Measurements from ENCODE around the gene ELAVL1.
A peak's percentile ranks its signal among the peaks of the same experiment; 100 is the strongest.

The ELAVL1 gene

DNA sequence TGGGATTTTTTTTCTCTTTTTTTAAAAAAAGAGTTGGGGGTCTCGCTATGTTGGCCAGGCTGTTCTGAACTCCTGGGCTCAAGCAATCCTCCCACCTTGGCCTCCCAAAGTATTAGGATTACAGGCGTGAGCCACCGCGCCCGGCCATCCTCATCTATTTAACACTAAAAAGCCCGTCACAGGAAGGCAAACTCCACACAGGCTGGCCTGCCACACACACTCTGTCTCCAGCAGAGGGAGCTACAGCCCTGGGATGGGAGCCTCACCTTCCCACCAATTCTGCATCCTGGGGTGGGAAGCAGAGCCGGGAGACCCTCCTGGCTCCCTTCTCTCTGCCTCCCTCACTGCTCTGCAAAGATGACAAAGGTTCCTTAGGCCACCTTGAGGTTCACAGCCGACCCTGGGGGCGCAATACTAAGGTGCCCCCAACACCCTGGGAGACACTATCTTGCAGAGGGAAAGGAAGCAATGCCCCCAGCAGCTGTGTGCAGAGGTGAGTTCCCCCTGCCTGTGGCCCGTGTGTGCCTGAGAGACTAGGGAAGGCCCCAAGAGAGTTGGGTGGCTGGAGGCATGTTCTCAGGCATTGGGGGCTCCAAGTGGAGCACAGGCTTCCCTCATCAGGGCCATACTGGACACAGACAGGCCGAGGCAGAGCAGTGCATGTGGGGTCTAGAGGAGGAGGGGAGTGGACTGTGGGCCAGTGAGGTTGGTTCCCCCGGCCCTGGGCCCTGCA lies 34.6 kb downstream of the ELAVL1 start:
- TF ChIP-seq, protein P1, sequence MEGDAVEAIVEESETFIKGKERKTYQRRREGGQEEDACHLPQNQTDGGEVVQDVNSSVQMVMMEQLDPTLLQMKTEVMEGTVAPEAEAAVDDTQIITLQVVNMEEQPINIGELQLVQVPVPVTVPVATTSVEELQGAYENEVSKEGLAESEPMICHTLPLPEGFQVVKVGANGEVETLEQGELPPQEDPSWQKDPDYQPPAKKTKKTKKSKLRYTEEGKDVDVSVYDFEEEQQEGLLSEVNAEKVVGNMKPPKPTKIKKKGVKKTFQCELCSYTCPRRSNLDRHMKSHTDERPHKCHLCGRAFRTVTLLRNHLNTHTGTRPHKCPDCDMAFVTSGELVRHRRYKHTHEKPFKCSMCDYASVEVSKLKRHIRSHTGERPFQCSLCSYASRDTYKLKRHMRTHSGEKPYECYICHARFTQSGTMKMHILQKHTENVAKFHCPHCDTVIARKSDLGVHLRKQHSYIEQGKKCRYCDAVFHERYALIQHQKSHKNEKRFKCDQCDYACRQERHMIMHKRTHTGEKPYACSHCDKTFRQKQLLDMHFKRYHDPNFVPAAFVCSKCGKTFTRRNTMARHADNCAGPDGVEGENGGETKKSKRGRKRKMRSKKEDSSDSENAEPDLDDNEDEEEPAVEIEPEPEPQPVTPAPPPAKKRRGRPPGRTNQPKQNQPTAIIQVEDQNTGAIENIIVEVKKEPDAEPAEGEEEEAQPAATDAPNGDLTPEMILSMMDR (IDR thresholded peaks at IDR 0.05; ENCODE audit: control insufficient read depth, extremely low read depth, insufficient read depth): peak; percentile 85
- DNase-seq (ENCODE audit: low read depth): no peak
- H3K4me3 ChIP-seq (ENCODE audit: low read depth, low read length): no peak overlapping the region

DNA sequence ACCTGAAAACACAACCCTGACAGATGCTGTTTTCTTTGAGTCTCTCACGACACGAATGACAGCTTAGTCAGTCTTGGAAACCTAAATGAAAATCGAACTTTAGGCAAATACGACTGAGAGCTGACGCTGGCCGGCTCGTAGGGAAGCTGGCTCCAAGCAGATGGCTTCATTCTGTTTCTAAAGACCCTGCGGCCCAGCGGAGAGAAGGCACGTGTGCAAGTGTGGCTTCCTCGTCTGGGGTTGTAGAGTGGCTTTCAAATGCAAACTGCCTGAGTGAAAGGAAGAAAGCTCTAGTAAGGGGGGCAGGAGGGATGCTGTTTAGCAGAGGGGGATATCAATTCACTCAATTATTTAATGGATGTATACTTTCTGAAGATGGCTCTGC lies 35.9 kb downstream of the ELAVL1 start:
- DNase-seq (ENCODE audit: low read depth): no peak
- H3K4me3 ChIP-seq (ENCODE audit: low read depth, low read length): no peak overlapping the region
- TF ChIP-seq, protein P1 (IDR thresholded peaks at IDR 0.05; ENCODE audit: control insufficient read depth, extremely low read depth, insufficient read depth): no peak

DNA sequence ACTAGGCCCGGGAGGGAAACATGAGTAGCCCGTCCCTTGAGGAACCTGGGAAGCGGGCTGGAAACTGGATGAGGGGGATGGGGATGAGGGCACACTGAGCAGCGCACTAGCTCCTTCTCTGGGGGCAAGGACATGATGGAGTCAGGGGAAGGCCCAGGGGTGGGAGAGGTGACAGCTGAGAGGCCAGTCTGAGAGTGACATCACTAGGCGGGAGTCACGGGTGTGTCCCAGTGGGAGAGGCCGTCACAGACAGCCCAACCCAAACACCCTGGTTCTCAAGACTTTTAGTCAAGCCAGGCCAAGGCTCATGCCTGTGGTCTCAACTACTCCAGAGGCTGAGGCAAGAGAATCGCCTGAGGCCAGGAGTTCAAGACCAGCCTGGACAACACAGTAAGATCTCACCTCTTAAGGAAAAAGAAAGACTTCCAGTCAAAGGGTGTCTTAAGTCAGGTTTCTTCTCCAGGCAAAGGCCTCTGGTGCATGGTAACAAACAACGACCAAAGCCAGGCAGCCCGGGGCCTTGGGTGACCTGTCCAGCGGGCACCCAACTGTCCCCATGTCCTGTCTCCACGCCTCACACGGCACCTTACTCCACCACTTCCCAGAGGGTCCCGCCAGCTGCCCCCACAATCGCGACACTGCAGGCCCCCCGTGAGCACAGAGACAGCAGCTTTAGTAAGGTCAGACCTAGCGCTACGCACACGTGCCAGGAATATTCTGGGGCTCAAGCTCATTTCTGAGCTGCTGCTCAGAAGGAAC lies 36.5 kb downstream of the ELAVL1 start:
- no peak overlapping the region for H3K4me3 ChIP-seq (ENCODE audit: low read depth, low read length)
- TF ChIP-seq, protein P1 (IDR thresholded peaks at IDR 0.05; ENCODE audit: control insufficient read depth, extremely low read depth, insufficient read depth): no peak
- DNase-seq (ENCODE audit: low read depth): no peak

DNA sequence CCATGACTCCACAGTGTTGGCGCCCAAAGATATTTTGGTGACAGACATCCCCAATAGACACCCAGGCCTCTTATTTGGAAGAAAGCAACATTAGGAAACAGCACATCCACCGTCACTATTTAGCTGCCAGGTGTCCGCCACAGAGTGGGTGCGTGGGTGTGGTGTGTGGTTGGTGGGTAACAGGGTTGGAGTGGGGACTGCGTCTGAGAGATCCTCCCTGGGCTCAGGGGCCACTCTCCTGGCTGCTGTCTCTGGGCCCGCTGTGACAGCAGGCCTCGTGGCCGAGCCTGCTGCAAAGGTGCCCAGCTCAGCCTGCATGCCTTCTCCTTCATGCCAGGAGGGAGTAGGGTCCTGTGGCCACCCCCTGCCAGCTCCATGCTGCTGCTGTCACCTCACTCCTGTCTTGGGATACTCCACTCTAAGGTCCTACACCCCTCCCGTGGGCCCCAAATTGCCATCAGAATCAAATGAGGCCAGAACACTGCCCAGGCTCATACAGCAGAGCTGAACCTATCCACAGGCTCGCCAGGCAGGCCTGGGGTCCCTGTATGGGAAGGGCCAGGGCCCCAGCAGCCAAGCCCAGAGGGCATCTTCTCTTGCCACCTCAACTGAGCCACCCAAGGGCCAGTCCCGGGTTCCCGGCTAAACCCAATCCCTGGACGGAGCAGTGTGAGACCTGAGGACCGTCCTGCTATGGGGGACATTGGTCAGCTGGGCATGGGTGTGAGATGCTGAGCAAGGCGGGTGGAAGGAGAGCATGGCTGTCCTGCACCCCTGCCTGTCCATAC lies 37.2 kb downstream of the ELAVL1 start:
- TF ChIP-seq, protein P1 (IDR thresholded peaks at IDR 0.05; ENCODE audit: control insufficient read depth, extremely low read depth, insufficient read depth): no peak
- no peak overlapping the region for H3K4me3 ChIP-seq (ENCODE audit: low read depth, low read length)
- DNase-seq (ENCODE audit: low read depth): no peak

DNA sequence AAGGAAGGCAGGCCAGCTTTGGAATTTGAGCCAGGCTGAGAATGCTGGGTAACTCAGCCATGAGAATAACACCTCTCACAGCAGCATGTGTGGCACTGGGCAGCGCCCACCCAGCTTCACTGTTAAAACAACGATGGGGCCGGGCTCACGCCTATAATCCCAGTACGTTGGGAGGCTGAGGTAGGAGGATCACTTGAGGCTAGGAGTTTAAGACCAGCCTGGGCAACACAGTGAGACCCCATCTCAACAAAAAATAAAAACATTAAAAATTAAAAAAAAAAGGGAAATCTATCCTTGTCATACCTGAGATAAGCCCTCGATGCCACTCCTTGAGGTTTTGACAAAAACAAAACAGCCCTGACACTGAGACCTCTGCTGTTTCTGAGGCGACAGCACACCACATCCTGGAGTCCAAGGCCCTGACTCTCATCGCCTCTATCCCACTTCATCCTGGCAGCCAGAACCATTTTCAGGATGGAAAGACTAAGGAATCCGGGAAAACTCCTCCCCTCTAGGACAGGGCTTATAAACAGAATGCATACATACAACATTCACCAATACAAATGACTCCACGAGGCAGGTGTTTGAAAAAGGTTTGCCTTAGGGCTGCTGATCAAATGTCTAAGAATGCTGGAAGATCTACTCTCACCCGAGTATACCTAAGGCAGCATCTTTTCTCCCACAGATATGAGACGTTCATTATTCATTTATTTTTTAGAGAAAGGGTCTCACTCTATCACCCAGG lies 39.3 kb downstream of the ELAVL1 start:
- TF ChIP-seq, protein P1 (IDR thresholded peaks at IDR 0.05; ENCODE audit: control insufficient read depth, extremely low read depth, insufficient read depth): no peak
- DNase-seq (ENCODE audit: low read depth): no peak

DNA sequence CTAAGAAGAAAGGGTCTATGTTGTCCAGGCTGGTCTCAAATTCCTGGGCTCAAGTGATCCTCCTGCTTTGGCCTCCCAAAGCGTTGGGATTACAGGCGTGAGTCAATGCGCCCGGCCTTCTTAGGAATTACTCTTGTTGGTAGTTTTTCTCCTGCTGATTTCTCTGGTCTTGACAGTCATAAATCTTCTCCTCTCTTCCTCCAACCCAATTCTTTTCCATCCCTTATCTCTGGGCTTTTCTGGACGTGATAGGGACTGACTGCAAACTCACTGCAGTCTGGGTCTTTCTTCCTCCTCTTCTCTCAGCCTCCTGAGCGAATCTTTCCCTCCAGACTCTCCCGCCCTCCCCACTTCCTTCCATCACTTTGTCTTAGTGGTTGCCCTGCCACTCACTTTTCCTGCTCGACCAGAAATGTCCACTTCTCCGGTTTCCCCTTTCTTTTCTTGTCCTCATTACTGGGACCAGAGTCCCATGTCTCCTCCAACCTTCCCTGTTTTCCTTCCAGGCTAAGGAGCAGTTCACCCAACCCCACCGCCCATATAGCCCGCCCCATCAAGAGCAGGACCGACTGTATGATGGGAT lies 40.1 kb downstream of the ELAVL1 start:
- TF ChIP-seq, protein P1 (IDR thresholded peaks at IDR 0.05; ENCODE audit: control insufficient read depth, extremely low read depth, insufficient read depth): no peak
- no peak overlapping the region for H3K4me3 ChIP-seq (ENCODE audit: low read depth, low read length)
- no peak for DNase-seq (ENCODE audit: low read depth)

More for the DNA sequence above, 39.3 kb downstream of the ELAVL1 start:
- no peak overlapping the region for H3K4me3 ChIP-seq (ENCODE audit: low read depth, low read length)

Measured in LNCaP clone FGC (cell line).